ENCODE results near the gene CD207.

- TF ChIP-seq CTCF (IDR thresholded peaks at IDR 0.05) = no peak
- no peak for TF ChIP-seq EP300 (IDR thresholded peaks at IDR 0.05; ENCODE audit: low read depth)
- TF ChIP-seq POLR2AphosphoS5 (IDR thresholded peaks at IDR 0.05) = no peak
These were observed 16.1 kb upstream of the CD207 start for GRCh38 chr2:70851704-70852103.

Measured in transverse colon (tissue), 4 donors.